Endothelial cell of umbilical vein (primary cell): Measurements from ENCODE around the gene NDUFB4.

Experiments used
- EZH2 ChIP-seq: IDR thresholded peaks from 2 replicates; pipeline ENCODE4 v1.6.1; 2012; ENCODE audit warnings: borderline replicate concordance, low read depth, mild to moderate bottlenecking, moderate library complexity, low read length, inconsistent platforms; ENCODE audit not compliant: severe bottlenecking
- TF ChIP-seq, protein P1 (sequence below), 2 donors: IDR thresholded peaks; 1 replicate in 1 of 2; 2 replicates in 1 of 2; pipeline ENCODE4 v1.5.1; 2011; ENCODE audit warnings: low read length in 2 of 2, mild to moderate bottlenecking in 2 of 2, moderate library complexity in 2 of 2, control low read depth in 1 of 2, inconsistent platforms in 1 of 2, low read depth in 1 of 2; ENCODE audit not compliant: insufficient read depth in 1 of 2; ENCODE audit errors: extremely low read depth in 1 of 2

DNA sequence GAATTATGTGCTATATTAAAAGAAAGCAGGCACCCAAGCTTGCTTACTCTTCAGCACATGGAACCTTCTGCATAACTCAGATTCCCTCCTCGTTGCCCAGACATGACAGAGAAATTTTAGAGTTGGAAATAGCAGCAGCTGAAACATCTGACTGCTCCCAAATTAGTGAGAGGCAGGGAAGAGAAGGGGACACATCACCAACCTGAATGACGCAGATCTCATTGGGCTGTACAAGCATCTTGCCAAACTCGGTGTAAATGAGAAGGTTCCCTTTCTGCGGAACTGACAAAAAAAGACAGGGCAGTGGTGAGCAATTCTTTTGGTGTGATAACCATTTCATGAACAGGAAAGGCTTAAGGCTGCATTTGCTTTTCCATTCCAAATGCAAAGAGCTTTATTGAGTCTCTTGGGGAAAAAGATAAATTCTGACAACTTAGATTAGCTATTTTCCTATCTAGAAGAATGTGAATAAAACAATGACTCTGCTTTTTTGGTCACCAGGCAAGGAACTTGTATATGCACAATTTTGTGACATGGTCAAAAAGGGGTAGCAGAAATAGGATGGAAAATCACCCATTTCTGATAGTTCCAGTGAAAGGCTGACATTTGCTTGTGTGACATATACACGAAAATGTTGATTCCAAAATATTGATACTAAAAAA, 50.8 kb downstream of the NDUFB4 start:
- no peak for TF ChIP-seq EZH2
- TF ChIP-seq, protein P1, sequence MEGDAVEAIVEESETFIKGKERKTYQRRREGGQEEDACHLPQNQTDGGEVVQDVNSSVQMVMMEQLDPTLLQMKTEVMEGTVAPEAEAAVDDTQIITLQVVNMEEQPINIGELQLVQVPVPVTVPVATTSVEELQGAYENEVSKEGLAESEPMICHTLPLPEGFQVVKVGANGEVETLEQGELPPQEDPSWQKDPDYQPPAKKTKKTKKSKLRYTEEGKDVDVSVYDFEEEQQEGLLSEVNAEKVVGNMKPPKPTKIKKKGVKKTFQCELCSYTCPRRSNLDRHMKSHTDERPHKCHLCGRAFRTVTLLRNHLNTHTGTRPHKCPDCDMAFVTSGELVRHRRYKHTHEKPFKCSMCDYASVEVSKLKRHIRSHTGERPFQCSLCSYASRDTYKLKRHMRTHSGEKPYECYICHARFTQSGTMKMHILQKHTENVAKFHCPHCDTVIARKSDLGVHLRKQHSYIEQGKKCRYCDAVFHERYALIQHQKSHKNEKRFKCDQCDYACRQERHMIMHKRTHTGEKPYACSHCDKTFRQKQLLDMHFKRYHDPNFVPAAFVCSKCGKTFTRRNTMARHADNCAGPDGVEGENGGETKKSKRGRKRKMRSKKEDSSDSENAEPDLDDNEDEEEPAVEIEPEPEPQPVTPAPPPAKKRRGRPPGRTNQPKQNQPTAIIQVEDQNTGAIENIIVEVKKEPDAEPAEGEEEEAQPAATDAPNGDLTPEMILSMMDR (IDR thresholded peaks at IDR 0.05; ENCODE audit: extremely low read depth in 1 of 2, insufficient read depth in 1 of 2, low read depth in 1 of 2, low read length in 2 of 2): no peak
